ENCODE measurements around the gene PALD1. TPM values are rescaled to one million over a fixed set of nuclear protein-coding genes. Genes with fewer than 3 reads are reported as not detected.

The PALD1 gene
- total and polyA plus RNA-seq, 2 donors (not counting 1 experiment from before 2014, with no cell fraction given): 0.09 to 0.33 TPM

DNA sequence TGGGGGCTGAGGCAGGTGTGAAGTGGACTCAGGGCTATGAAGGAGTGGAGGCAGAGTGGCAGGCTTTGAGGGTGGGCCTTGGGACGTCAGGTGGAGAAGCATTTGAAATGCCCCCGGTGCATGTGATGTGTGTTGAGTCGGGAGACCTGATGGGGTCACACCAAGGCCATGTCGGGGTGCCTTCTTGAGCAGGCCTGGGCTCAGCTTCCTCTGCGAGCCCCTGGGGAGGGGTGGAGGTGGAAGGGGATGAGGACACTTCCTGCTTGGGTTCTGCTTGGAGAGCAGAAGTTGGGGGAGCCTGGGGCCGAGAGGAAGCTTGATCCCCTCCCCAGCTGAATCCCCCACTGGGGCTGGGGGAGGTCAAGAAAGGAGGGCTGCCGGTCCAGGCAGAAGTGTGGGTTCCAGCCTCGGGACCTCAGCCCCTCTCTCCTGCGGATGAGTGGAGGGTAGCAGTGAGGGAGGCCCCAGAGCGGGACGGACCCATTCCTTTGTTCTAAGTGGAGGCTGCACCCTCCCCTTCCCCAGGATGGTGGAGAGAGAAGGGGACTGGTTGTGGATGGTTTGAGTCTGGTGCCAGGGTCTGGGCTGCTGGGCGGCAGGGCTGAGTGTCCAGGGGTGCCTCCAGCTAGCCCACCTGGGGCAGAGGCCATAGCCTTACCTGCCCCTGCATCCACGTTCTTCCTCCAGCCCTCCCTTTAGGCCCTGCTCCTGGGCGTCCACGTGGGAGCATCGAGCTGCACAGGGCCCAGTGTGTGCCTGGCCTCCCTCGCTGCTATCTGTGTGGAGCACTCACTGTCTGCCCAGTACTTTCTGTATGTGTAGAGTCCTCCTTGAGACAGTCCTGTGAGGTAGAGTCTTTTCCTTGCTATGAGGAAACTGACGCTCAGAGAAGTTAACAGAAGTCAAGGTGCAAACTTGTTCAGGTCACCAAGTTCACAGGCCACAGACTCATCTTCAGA is 87.3 kb downstream of the PALD1 start:
- Histone ChIP-seq H3K27me3 (ENCODE audit: control insufficient read depth, insufficient read depth, low read length) (no peaks in the 10 kb centered on the region), H2AFZ (ENCODE audit: low read length) (no peak overlapping the region), H3K79me2 (ENCODE audit: control insufficient read depth, insufficient read depth, low read length) (no peaks in the 10 kb centered on the region), H3K4me1 (ENCODE audit: control insufficient read depth, extremely low read depth, insufficient read depth, low read length) (no peaks in the 10 kb centered on the region), H3K36me3 (ENCODE audit: control insufficient read depth, insufficient read depth, low read length) (no peaks in the 10 kb centered on the region), H3K27ac (ENCODE audit: insufficient read depth, low read length) (no peak overlapping the region), H3K4me3 (replicated peaks in 1 of 4; ENCODE audit: control extremely low read depth in 1 of 4, insufficient read depth in 1 of 4, low read depth in 3 of 4, low read length in 4 of 4) (no peak overlapping the region), H3K9ac (ENCODE audit: insufficient read depth, low read length) (no peak overlapping the region), H4K20me1 (ENCODE audit: control insufficient read depth, extremely low read depth, insufficient read depth, low read length) (no peaks in the 10 kb centered on the region), H3K4me2 (ENCODE audit: extremely low read depth, insufficient read depth, low read length) (no peak overlapping the region), H3K9me3 (ENCODE audit: control insufficient read depth, insufficient read depth, low read depth, low read length) (no peaks in the 10 kb centered on the region)
- TF ChIP-seq, protein P1, sequence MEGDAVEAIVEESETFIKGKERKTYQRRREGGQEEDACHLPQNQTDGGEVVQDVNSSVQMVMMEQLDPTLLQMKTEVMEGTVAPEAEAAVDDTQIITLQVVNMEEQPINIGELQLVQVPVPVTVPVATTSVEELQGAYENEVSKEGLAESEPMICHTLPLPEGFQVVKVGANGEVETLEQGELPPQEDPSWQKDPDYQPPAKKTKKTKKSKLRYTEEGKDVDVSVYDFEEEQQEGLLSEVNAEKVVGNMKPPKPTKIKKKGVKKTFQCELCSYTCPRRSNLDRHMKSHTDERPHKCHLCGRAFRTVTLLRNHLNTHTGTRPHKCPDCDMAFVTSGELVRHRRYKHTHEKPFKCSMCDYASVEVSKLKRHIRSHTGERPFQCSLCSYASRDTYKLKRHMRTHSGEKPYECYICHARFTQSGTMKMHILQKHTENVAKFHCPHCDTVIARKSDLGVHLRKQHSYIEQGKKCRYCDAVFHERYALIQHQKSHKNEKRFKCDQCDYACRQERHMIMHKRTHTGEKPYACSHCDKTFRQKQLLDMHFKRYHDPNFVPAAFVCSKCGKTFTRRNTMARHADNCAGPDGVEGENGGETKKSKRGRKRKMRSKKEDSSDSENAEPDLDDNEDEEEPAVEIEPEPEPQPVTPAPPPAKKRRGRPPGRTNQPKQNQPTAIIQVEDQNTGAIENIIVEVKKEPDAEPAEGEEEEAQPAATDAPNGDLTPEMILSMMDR (conservative IDR thresholded peaks at IDR 0.05 in 1 of 2, IDR thresholded peaks at IDR 0.05 in 1 of 2; ENCODE audit: low read depth in 1 of 2, low read length in 2 of 2): no peak
- no peak for TF ChIP-seq EZH2 (IDR thresholded peaks at IDR 0.05; ENCODE audit: low read length, missing control alignments)
- no peak for DNase-seq (ENCODE audit: low read depth in 2 of 2)

DNA sequence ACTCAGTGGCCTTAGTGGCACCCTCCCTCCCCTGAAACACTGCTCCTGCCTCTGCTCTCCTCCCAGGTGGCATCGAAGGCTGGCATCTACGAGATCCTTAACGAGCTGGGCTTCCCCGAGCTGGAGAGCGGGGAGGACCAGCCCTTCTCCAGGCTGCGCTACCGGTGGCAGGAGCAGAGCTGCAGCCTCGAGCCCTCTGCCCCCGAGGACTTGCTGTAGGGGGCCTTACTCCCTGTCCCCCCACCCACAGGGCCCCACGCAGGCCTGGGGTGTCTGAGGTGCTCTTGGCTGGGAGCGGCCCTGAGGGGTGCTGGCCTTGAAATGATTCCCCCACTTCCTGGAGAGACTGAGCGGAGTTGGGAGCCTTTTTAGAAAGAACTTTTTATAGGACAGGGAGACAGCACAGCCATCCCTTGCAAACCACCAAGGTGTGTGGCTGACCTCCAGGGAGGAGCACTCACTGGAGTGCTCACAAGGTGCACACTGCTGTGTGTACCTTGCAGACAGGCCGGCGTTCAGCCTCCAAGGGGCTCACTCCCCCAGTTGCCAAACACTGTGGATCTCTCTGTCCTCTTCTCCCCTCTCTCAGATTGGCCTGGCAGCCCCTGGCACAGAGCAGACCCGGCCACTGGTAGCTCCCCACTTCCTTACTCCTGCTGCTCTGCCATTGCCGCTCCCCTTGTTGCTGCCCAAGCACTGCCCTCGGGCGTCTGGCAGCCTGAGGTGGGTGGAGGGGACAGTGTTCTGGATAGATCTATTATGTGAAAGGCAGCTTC is 88.1 kb downstream of the PALD1 start:
- no peak overlapping the region for H2AFZ ChIP-seq (ENCODE audit: low read length)
- no peaks in the 10 kb centered on the region for H4K20me1 ChIP-seq (ENCODE audit: control insufficient read depth, extremely low read depth, insufficient read depth, low read length)
- no peaks in the 10 kb centered on the region for H3K79me2 ChIP-seq (ENCODE audit: control insufficient read depth, insufficient read depth, low read length)
- H3K36me3 ChIP-seq (ENCODE audit: control insufficient read depth, insufficient read depth, low read length): no peaks in the 10 kb centered on the region
- H3K27ac ChIP-seq (ENCODE audit: insufficient read depth, low read length): no peak overlapping the region
- no peaks in the 10 kb centered on the region for H3K27me3 ChIP-seq (ENCODE audit: control insufficient read depth, insufficient read depth, low read length)
- no peak for TF ChIP-seq EZH2 (IDR thresholded peaks at IDR 0.05; ENCODE audit: low read length, missing control alignments)
- TF ChIP-seq, protein P1 (conservative IDR thresholded peaks at IDR 0.05 in 1 of 2, IDR thresholded peaks at IDR 0.05 in 1 of 2; ENCODE audit: low read depth in 1 of 2, low read length in 2 of 2): no peak
- DNase-seq (ENCODE audit: low read depth in 2 of 2): no peak
- H3K9me3 ChIP-seq (ENCODE audit: control insufficient read depth, insufficient read depth, low read depth, low read length): no peaks in the 10 kb centered on the region
- no peak overlapping the region for H3K9ac ChIP-seq (ENCODE audit: insufficient read depth, low read length)
- no peak overlapping the region for H3K4me3 ChIP-seq (replicated peaks in 1 of 4; ENCODE audit: control extremely low read depth in 1 of 4, insufficient read depth in 1 of 4, low read depth in 3 of 4, low read length in 4 of 4)
- H3K4me1 ChIP-seq (ENCODE audit: control insufficient read depth, extremely low read depth, insufficient read depth, low read length): no peaks in the 10 kb centered on the region
- no peak overlapping the region for H3K4me2 ChIP-seq (ENCODE audit: extremely low read depth, insufficient read depth, low read length)

DNA sequence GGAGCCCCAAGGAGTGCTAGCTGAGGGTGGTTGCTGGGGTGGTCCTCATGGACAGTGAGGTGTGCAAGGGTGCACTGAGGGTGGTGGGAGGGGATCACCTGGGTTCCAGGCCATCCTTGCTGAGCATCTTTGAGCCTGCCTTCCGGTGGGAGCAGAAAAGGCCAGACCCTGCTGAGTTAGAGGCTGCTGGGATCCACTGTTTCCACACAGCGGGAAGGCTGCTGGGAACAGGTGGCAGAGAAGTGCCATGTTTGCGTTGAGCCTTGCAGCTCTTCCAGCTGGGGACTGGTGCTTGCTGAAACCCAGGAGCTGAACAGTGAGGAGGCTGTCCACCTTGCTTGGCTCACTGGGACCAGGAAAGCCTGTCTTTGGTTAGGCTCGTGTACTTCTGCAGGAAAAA is 89.0 kb downstream of the PALD1 start:
- Histone ChIP-seq H3K4me2 (ENCODE audit: extremely low read depth, insufficient read depth, low read length) (no peak overlapping the region), H3K4me3 (replicated peaks in 1 of 4; ENCODE audit: control extremely low read depth in 1 of 4, insufficient read depth in 1 of 4, low read depth in 3 of 4, low read length in 4 of 4) (no peak overlapping the region), H3K4me1 (ENCODE audit: control insufficient read depth, extremely low read depth, insufficient read depth, low read length) (no peaks in the 10 kb centered on the region), H3K9me3 (ENCODE audit: control insufficient read depth, insufficient read depth, low read depth, low read length) (no peaks in the 10 kb centered on the region), H3K27ac (ENCODE audit: insufficient read depth, low read length) (no peak overlapping the region), H4K20me1 (ENCODE audit: control insufficient read depth, extremely low read depth, insufficient read depth, low read length) (no peaks in the 10 kb centered on the region), H2AFZ (ENCODE audit: low read length) (no peak overlapping the region), H3K9ac (ENCODE audit: insufficient read depth, low read length) (no peak overlapping the region), H3K27me3 (ENCODE audit: control insufficient read depth, insufficient read depth, low read length) (no peaks in the 10 kb centered on the region), H3K36me3 (ENCODE audit: control insufficient read depth, insufficient read depth, low read length) (no peaks in the 10 kb centered on the region), H3K79me2 (ENCODE audit: control insufficient read depth, insufficient read depth, low read length) (no peaks in the 10 kb centered on the region)
- TF ChIP-seq, protein P1 (conservative IDR thresholded peaks at IDR 0.05 in 1 of 2, IDR thresholded peaks at IDR 0.05 in 1 of 2; ENCODE audit: low read depth in 1 of 2, low read length in 2 of 2): no peak
- no peak for TF ChIP-seq EZH2 (IDR thresholded peaks at IDR 0.05; ENCODE audit: low read length, missing control alignments)
- DNase-seq (ENCODE audit: low read depth in 2 of 2): no peak

Measured in fibroblast of lung (primary cell).